ENCODE measurements around the gene NDUFC2. TPM values are rescaled to one million over a fixed set of nuclear protein-coding genes. Genes with fewer than 3 reads are reported as not detected.

NDUFC2 gene
- total RNA-seq, 1 experiment from 2014 or later = 425 TPM

DNA sequence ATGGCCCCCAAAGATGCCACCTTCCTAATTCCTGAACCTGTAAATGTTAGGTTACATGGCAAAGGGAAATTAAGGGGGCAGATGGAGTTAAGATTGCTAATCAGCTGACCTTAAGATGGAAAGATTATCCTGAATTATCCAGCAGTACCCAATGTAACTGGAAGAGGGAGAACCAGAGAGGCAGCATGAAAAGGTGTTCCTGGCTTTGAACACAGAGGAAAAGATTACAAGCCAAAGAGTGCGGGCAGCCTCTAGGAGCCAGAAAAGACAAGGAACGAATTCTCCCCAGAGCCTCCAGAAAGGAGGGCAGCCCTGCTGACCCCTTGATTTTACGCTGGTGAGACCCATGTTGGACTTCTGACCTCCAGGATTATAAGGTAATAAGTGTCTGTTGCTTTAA is 31.1 kb downstream of the NDUFC2 start:
- ChIA-PET CTCF (no interaction called here), POLR2A (ENCODE audit: low non-redundant PET) (interaction anchor here (0.7 kb wide), 1 partner anchor 440 kb away, joined by 3 read pairs; no protein-coding TSS in a partner anchor)
- Histone ChIP-seq H3K27me3 (replicated peaks; ENCODE audit: insufficient read depth, low read depth, low read length, poor library complexity) (no peaks in the 10 kb centered on the region), H3K4me3 (ENCODE audit: low read depth, low read length, poor library complexity, severe bottlenecking) (no peak overlapping the region), H3K9me3 (ENCODE audit: low read depth, low read length, poor library complexity, severe bottlenecking) (no peaks in the 10 kb centered on the region), H3K27ac (ENCODE audit: low read depth, low read length, poor library complexity, severe bottlenecking) (no peak overlapping the region), H3K4me1 (ENCODE audit: insufficient read depth, low read length, poor library complexity, severe bottlenecking) (peaks cover 12% of the 10 kb centered on the region), H3K36me3 (ENCODE audit: insufficient read depth, low read length, poor library complexity, severe bottlenecking) (no peaks in the 10 kb centered on the region)
- no peak for DNase-seq (ENCODE audit: low spot score)
- no TSS peak for BruUV-seq (replicated peaks)
- intact Hi-C loops (cut with micrococcal nuclease; ENCODE audit: unreplicated experiment) = loop anchor here (5.0 kb wide), 1 partner anchor 271 kb away; no protein-coding TSS in a partner anchor
- no peak for TF ChIP-seq EZH2 (IDR thresholded peaks at IDR 0.05; ENCODE audit: borderline replicate concordance, low read depth, low read length, poor library complexity, severe bottlenecking)
- TF ChIP-seq, protein P1, sequence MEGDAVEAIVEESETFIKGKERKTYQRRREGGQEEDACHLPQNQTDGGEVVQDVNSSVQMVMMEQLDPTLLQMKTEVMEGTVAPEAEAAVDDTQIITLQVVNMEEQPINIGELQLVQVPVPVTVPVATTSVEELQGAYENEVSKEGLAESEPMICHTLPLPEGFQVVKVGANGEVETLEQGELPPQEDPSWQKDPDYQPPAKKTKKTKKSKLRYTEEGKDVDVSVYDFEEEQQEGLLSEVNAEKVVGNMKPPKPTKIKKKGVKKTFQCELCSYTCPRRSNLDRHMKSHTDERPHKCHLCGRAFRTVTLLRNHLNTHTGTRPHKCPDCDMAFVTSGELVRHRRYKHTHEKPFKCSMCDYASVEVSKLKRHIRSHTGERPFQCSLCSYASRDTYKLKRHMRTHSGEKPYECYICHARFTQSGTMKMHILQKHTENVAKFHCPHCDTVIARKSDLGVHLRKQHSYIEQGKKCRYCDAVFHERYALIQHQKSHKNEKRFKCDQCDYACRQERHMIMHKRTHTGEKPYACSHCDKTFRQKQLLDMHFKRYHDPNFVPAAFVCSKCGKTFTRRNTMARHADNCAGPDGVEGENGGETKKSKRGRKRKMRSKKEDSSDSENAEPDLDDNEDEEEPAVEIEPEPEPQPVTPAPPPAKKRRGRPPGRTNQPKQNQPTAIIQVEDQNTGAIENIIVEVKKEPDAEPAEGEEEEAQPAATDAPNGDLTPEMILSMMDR (conservative IDR thresholded peaks at IDR 0.05; ENCODE audit: low read depth, low read length) = no peak

GRCh38 chr11:78046486-78046854 is 33.2 kb downstream of the NDUFC2 start:
- no peak for TF ChIP-seq EZH2 (IDR thresholded peaks at IDR 0.05; ENCODE audit: borderline replicate concordance, low read depth, low read length, poor library complexity, severe bottlenecking)
- TF ChIP-seq, protein P1 (conservative IDR thresholded peaks at IDR 0.05; ENCODE audit: low read depth, low read length) = peak; percentile 6; the same call in 1 of the 2 replicates
- intact Hi-C loops (cut with micrococcal nuclease; ENCODE audit: unreplicated experiment) = loop anchor here (1.0 to 5.0 kb wide), 2 partner anchors 52 to 269 kb away; partner anchors contain the start of gene INTS4
- ChIA-PET POLR2A (ENCODE audit: low non-redundant PET) (no interaction called here), CTCF (interaction anchor here (0.7 to 1.4 kb wide), 6 partner anchors 9 to 52 kb away, joined by 3 to 6 read pairs (median 4); partner anchors contain the start of gene INTS4)
- H3K9me3 ChIP-seq (ENCODE audit: low read depth, low read length, poor library complexity, severe bottlenecking) = no peaks in the 10 kb centered on the region
- H3K27ac ChIP-seq (ENCODE audit: low read depth, low read length, poor library complexity, severe bottlenecking) = no peak overlapping the region
- no peaks in the 10 kb centered on the region for H3K36me3 ChIP-seq (ENCODE audit: insufficient read depth, low read length, poor library complexity, severe bottlenecking)
- peaks cover 14% of the 10 kb centered on the region for H3K4me1 ChIP-seq (ENCODE audit: insufficient read depth, low read length, poor library complexity, severe bottlenecking)
- H3K27me3 ChIP-seq (replicated peaks; ENCODE audit: insufficient read depth, low read depth, low read length, poor library complexity) = no peaks in the 10 kb centered on the region
- no TSS peak for BruUV-seq (replicated peaks)
- no peak overlapping the region for H3K4me3 ChIP-seq (ENCODE audit: low read depth, low read length, poor library complexity, severe bottlenecking)
- no peak for DNase-seq (ENCODE audit: low spot score)

DNA sequence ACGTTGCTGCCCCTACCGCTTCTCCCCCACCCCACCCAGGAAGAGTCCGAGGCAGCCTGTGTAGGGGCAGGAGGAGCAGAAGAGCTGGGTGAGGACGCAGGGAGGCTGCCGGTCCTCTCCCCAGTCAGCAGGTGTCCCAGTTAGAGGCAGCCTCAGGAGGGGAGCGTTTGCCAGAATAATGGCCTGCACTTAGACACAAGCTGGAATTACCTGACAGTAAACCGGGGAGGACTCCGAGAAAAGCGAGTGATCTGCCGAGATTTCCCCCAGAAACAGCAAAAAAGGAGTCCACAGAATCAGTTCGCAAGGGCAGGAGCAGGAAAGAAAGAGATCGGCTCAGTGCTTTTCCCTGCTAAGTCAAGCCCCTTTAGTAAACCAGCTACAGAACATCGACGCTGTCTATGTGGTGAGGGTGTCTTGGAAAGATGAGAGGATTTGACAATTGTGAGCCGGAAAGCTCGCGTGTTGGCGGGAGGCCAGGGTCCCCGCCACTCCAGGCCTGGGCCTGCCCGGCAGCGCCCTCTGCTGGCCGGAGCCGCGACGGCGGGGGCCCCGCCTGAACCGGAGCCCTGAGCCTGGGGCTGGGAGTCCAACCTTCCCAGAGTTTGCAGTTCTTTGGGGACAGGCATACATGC is 33.7 kb downstream of the NDUFC2 start:
- peaks cover 18% of the 10 kb centered on the region for H3K4me1 ChIP-seq (ENCODE audit: insufficient read depth, low read length, poor library complexity, severe bottlenecking)
- TF ChIP-seq, protein P1 (conservative IDR thresholded peaks at IDR 0.05; ENCODE audit: low read depth, low read length) = peak; percentile 100
- TF ChIP-seq EZH2 (IDR thresholded peaks at IDR 0.05; ENCODE audit: borderline replicate concordance, low read depth, low read length, poor library complexity, severe bottlenecking) = no peak
- intact Hi-C loops (cut with micrococcal nuclease; ENCODE audit: unreplicated experiment) = loop anchor here (1.0 to 5.0 kb wide), 2 partner anchors 52 to 269 kb away; partner anchors contain the start of gene INTS4
- no peaks in the 10 kb centered on the region for H3K36me3 ChIP-seq (ENCODE audit: insufficient read depth, low read length, poor library complexity, severe bottlenecking)
- CTCF ChIA-PET = interaction anchor here (0.6 to 1.4 kb wide), 8 partner anchors 14 to 497 kb away, joined by 3 to 6 read pairs (median 4); partner anchors contain the start of gene INTS4
- POLR2A ChIA-PET (ENCODE audit: low non-redundant PET) = no interaction called here
- no peak overlapping the region for H3K27ac ChIP-seq (ENCODE audit: low read depth, low read length, poor library complexity, severe bottlenecking)
- BruUV-seq (replicated peaks) = no TSS peak
- no peaks in the 10 kb centered on the region for H3K27me3 ChIP-seq (replicated peaks; ENCODE audit: insufficient read depth, low read depth, low read length, poor library complexity)
- peak overlapping the region; percentile 27 for H3K4me3 ChIP-seq (ENCODE audit: low read depth, low read length, poor library complexity, severe bottlenecking)
- peak; percentile 91 for DNase-seq (ENCODE audit: low spot score)
- no peaks in the 10 kb centered on the region for H3K9me3 ChIP-seq (ENCODE audit: low read depth, low read length, poor library complexity, severe bottlenecking)

All from A673 (cell line).